ENCODE data around the gene TRMT2B.

- no peak for TF ChIP-seq RAD21 (CRISPR knock-in tag; IDR thresholded peaks at IDR 0.05)
- TF ChIP-seq ZNF720 (CRISPR knock-in tag; IDR thresholded peaks at IDR 0.05) = no peak
- TF ChIP-seq ASH2L (IDR thresholded peaks at IDR 0.05; ENCODE audit: insufficient read length, low read depth, low read length) = no peak
- no peak for TF ChIP-seq KAT7 (CRISPR knock-in tag; IDR thresholded peaks at IDR 0.05; ENCODE audit: borderline replicate concordance)
- TF ChIP-seq NFE2 (CRISPR knock-in tag; IDR thresholded peaks at IDR 0.05) = no peak
- TF ChIP-seq, protein P1, sequence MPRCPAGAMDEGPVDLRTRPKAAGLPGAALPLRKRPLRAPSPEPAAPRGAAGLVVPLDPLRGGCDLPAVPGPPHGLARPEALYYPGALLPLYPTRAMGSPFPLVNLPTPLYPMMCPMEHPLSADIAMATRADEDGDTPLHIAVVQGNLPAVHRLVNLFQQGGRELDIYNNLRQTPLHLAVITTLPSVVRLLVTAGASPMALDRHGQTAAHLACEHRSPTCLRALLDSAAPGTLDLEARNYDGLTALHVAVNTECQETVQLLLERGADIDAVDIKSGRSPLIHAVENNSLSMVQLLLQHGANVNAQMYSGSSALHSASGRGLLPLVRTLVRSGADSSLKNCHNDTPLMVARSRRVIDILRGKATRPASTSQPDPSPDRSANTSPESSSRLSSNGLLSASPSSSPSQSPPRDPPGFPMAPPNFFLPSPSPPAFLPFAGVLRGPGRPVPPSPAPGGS (CRISPR knock-in tag; IDR thresholded peaks at IDR 0.05) = no peak
- no peak for TF ChIP-seq ZNF775 (CRISPR knock-in tag; IDR thresholded peaks at IDR 0.05; ENCODE audit: borderline replicate concordance)
These were observed 67.1 kb downstream of the TRMT2B start for GRCh38 chrX:100984818-100985217.
